ENCODE results near the gene MAP2K4.
A peak's percentile ranks its signal among the peaks of the same experiment; 100 is the strongest.

- peak; percentile 70 for TF ChIP-seq CTCF (IDR thresholded peaks at IDR 0.05; ENCODE audit: low read length)
- TF ChIP-seq EZH2 (IDR thresholded peaks at IDR 0.05; ENCODE audit: borderline replicate concordance, low read length): no peak
These were observed 33.7 kb upstream of the MAP2K4 start for GRCh38 chr17:11986942-11987329.

Data from OCI-LY1 (cell line).